GM12878 (cell line): ENCODE measurements around the gene FRMD8. TPM values are rescaled to one million over a fixed set of nuclear protein-coding genes. Genes with fewer than 3 reads are reported as not detected.

Experiments
- ATAC-seq: fragments of 200-7000 bp; cut with Tn5 transposase; 3 replicates; pipeline ENCODE4 v1.9.1; 2020; ENCODE audit warnings: mild to moderate bottlenecking, moderate library complexity
- BruUV-seq: library from RNA; stranded (reverse); fragments of 400-500 nt; replicated peaks from 2 replicates; lab custom pipeline; 2021; lab: Mats Ljungman, UMichigan
- CTCF ChIA-PET: fragments of 300-600 bp; sonication (Branson Sonifier 250); formaldehyde crosslinking; extraction: SDS; loops from one replicate; lab custom pipeline; 2021; ENCODE audit warnings: inconsistent platforms; lab: Yijun Ruan, JAX
- POLR2A ChIA-PET: fragments of 350-600 bp; formaldehyde crosslinking; extraction: SDS; loops from one replicate; lab custom pipeline; 2021; ENCODE audit warnings: inconsistent platforms; lab: Charles Lee
- RAD21 ChIA-PET: fragments of 300-600 bp; sonication (Branson Sonifier 250); formaldehyde crosslinking; loops from one replicate; lab custom pipeline; 2023; ENCODE audit warnings: antibody characterized with exemption; ENCODE audit not compliant: unreplicated experiment; lab: Charles Lee
- SMC1A ChIA-PET: fragments of 300-600 bp; sonication (Branson Sonifier 250); formaldehyde crosslinking; loops from one replicate; lab custom pipeline; 2023; ENCODE audit not compliant: unreplicated experiment, uncharacterized antibody; lab: Charles Lee
- DNase-seq: peaks from one replicate; pipeline ENCODE4 v3.0.0-alpha.2; 2011; ENCODE audit warnings: low read depth, low spot score
- FAIRE-seq: peaks from 3 replicates; lab custom pipeline; 2011; peaks lifted over from hg19 to GRCh38; lab: Jason Lieb, UNC
- H2AFZ ChIP-seq: 2 replicates; pipeline ENCODE4 v1.6.0; 2011; ENCODE audit warnings: low read depth, low read length, control low read depth; ENCODE audit not compliant: control insufficient read depth
- H3K27ac ChIP-seq: 2 replicates; pipeline ENCODE4 v1.5.1; 2011; ENCODE audit warnings: control low read depth; ENCODE audit not compliant: control insufficient read depth, insufficient read depth
- H3K27me3 ChIP-seq, 2 experiments: replicated peaks in 1 of 2; 2 replicates each; pipeline versions ENCODE4 v1.6.0 to v1.6.1; 2011; ENCODE audit warnings: low read length in 1 of 2; ENCODE audit not compliant: control insufficient read depth in 2 of 2, insufficient read depth in 2 of 2
- H3K36me3 ChIP-seq, 2 experiments: 2 replicates each; pipeline ENCODE4 v1.5.1; 2011; ENCODE audit warnings: low read length in 1 of 2; ENCODE audit not compliant: control insufficient read depth in 2 of 2, insufficient read depth in 2 of 2
- H3K4me1 ChIP-seq: 2 replicates; pipeline ENCODE4 v1.6.1; 2011; ENCODE audit warnings: mild to moderate bottlenecking, low read length, moderate library complexity, mixed read lengths; ENCODE audit not compliant: control insufficient read depth, insufficient read depth
- H3K4me2 ChIP-seq: 2 replicates; pipeline ENCODE4 v1.6.0; 2011; ENCODE audit warnings: control low read depth; ENCODE audit not compliant: control insufficient read depth, insufficient read depth
- H3K4me3 ChIP-seq: fragments of 200-600 bp; sonication (generic); 2 replicates; pipeline ENCODE4 v1.5.1; 2016
- H3K79me2 ChIP-seq: 2 replicates; pipeline ENCODE4 v1.6.0; 2011; ENCODE audit warnings: low read length; ENCODE audit not compliant: control insufficient read depth, insufficient read depth
- H3K9ac ChIP-seq: 2 replicates; pipeline ENCODE4 v1.8.0; 2011; ENCODE audit warnings: low read length, control low read depth, mixed read lengths; ENCODE audit not compliant: control insufficient read depth, insufficient read depth
- H3K9me3 ChIP-seq: replicated peaks from 3 replicates; pipeline ENCODE4 v1.5.1; 2011; ENCODE audit warnings: mild to moderate bottlenecking, low read length; ENCODE audit not compliant: control insufficient read depth, insufficient read depth
- H4K20me1 ChIP-seq: 2 replicates; pipeline ENCODE4 v1.6.0; 2011; ENCODE audit not compliant: control insufficient read depth, insufficient read depth
- KDM1A ChIP-seq: fragments of 200-600 bp; sonication (generic); IDR thresholded peaks from 2 replicates; pipeline ENCODE4 v1.6.1; 2016; ENCODE audit warnings: borderline replicate concordance
- LARP7 ChIP-seq: fragments of 450-650 bp; IDR thresholded peaks from 2 replicates; pipeline ENCODE4 v1.6.1; 2017; ENCODE audit warnings: mild to moderate bottlenecking
- SUZ12 ChIP-seq: fragments of 200-600 bp; sonication (generic); IDR thresholded peaks from one replicate; pipeline ENCODE4 v1.6.1; 2018; ENCODE audit warnings: antibody characterized with exemption, mild to moderate bottlenecking; ENCODE audit not compliant: unreplicated experiment
- WGBS: methylation state at CpG from one replicate; pipeline ENCODE4 v1.1.6; 2016; ENCODE audit warnings: low lambda C conversion rate; ENCODE audit not compliant: insufficient replicate concordance, insufficient coverage; ENCODE audit errors: missing lambda C conversion rate; 5-methylcytosine and 5-hydroxymethylcytosine counted together
- in situ Hi-C: fragments of 300-500 bp; cut with MboI; formaldehyde crosslinking; loops from 9 replicates; pipeline ENCODE4 v1.14.3; 2018; ENCODE audit warnings: mixed read lengths
- intact Hi-C: fragments of 100-400 bp; cut with micrococcal nuclease; formaldehyde crosslinking; loops from one replicate; pipeline ENCODE4 v1.14.2; 2022; ENCODE audit not compliant: unreplicated experiment
- polyA plus RNA-seq, 11 experiments: library from polyadenylated mRNA; depleted of rRNA in 4 of 11; unstranded in 6 of 11; stranded (reverse) in 5 of 11; fragments of >200 nt; fragmentation: Nextera tagmentation in 4 of 11; fragmentation: Illumina TruSeq in 1 of 11; extraction: Ambion mirVana in 4 of 11; extraction: Trizol in 1 of 11; gene quantifications; 1 replicate in 1 of 11; 2 replicates in 10 of 11; pipeline versions ENCODE4 v1.2.1 to v1.2.3, GENCODE V29; 2011 to 2016; ENCODE audit warnings: inconsistent platforms in 2 of 11, missing spikeins in 2 of 11, low read depth in 1 of 11
- total RNA-seq, 4 experiments: library from RNA; depleted of rRNA in 3 of 4; stranded (reverse); fragments of >200 nt in 3 of 4; fragmentation: Illumina TruSeq in 1 of 4; extraction: Trizol in 1 of 4; gene quantifications; 2 replicates each; pipeline versions ENCODE4 v1.2.1 to v1.2.3, GENCODE V29; 2013 to 2021
- TF ChIP-seq, protein P1 (sequence below): fragments of 450-650 bp; IDR thresholded peaks from 2 replicates; pipeline ENCODE4 v1.6.1; 2017; ENCODE audit warnings: mild to moderate bottlenecking
- TF ChIP-seq, protein P2 (sequence below), 3 experiments: IDR thresholded peaks in 2 of 3; conservative IDR thresholded peaks in 1 of 3; 2 replicates each; pipeline ENCODE4 v1.5.1; 2011; ENCODE audit warnings: low read depth in 3 of 3, low read length in 3 of 3, mild to moderate bottlenecking in 3 of 3, control low read depth in 2 of 3, moderate library complexity in 2 of 3, inconsistent platforms in 1 of 3, mixed read lengths in 1 of 3; ENCODE audit not compliant: control insufficient read depth in 2 of 3, insufficient read depth in 1 of 3; ENCODE audit errors: extremely low read depth in 1 of 3
- TF ChIP-seq, protein P3 (sequence below): IDR thresholded peaks from 2 replicates; pipeline ENCODE4 v1.6.1; 2011; ENCODE audit warnings: mild to moderate bottlenecking, low read depth, low read length, moderate library complexity; ENCODE audit not compliant: insufficient replicate concordance

FRMD8 gene
- total and polyA plus RNA-seq, 10 of the 15 experiments (the other 5 are each of a cell fraction or from before 2014, with no cell fraction given) = 8.3 to 69.4 (median 28.0) TPM

DNA sequence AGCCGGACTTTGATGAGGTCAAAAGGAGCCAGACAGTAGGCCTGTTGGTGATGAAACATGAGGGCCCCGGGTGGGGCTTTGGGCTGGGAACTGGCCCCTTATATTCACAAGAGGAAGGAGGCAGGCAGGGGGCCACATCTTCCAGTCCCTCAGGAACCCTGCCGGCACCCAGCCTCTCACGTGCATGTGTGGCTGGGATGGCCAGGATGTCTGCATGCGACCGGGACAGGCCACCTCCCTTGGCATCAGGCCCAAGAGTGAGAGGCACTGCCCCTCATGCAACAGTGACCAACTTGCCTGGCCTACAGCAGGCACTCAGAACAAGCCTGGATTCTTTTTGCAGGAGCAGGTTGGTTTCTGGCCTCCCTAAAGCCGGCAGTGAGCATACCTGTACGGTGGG, 9.4 kb upstream of the FRMD8 start:
- no peak for TF ChIP-seq KDM1A
- TF ChIP-seq LARP7 = no peak
- no peak for TF ChIP-seq SUZ12
- no peak overlapping the region for H3K27ac ChIP-seq
- POLR2A ChIA-PET = interaction anchor here (1.9 to 2.7 kb wide), 2 partner anchors 11 to 38 kb away, joined by 8 to 14 read pairs; no protein-coding TSS in a partner anchor
- SMC1A ChIA-PET = no interaction called here
- 98% methylated on average over 8 of the region's 8 CpGs for WGBS
- ATAC-seq (no peak), DNase-seq (no peak), FAIRE-seq (no peak)
- no peak overlapping the region for H3K4me2 ChIP-seq
- CTCF ChIA-PET = interaction anchor here (2.0 kb wide), 1 partner anchor 131 kb away, joined by 7 read pairs; no protein-coding TSS in a partner anchor
- H3K4me1 ChIP-seq = peaks cover 30% of the 10 kb centered on the region
- H3K4me3 ChIP-seq = no peak overlapping the region
- RAD21 ChIA-PET = no interaction called here
- H2AFZ ChIP-seq = no peak overlapping the region
- in situ Hi-C loops = no loop called here
- intact Hi-C loops = no loop called here
- peaks cover 0 to 3% of the 10 kb centered on the region in 2 experiments; a peak in 2 of 4 replicates for H3K36me3 ChIP-seq
- no peak overlapping the region for H3K9ac ChIP-seq
- no peaks in the 10 kb centered on the region for H3K27me3 ChIP-seq
- no peaks in the 10 kb centered on the region for H3K9me3 ChIP-seq
- BruUV-seq = no TSS peak
- no peaks in the 10 kb centered on the region for H4K20me1 ChIP-seq
- peaks cover 13% of the 10 kb centered on the region for H3K79me2 ChIP-seq

DNA sequence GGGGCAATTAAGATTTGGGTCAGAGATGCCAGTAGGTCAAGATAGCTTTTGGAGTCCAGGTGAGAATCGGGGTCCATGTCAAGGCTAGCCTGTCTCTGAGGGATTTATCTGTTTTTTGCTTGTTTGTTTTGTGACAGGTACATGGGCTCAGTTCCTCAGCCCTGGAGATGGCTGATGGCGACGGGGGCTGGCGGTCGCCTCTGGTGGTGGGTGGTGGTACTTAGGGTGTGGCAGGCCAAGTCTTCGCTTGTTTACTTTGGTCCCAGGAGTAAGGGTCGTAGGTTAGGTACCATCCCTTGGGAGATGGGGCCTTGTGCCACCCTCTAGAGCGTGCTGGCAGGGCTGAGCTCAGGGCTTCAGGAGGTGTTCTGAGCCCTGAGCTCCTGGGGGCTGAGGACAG, 8.7 kb upstream of the FRMD8 start:
- ChIA-PET POLR2A (interaction anchor here (0.5 to 2.7 kb wide), 10 partner anchors 10 to 455 kb away, joined by 3 to 14 read pairs (median 4); no protein-coding TSS in a partner anchor), RAD21 (interaction anchor here (0.9 to 1.9 kb wide), 14 partner anchors 10 to 133 kb away, joined by 3 to 9 read pairs (median 6); partner anchors contain the start of gene MALAT1), CTCF (interaction anchor here (0.6 to 3.5 kb wide), 19 partner anchors 11 to 163 kb away, joined by 3 to 28 read pairs (median 4); partner anchors contain the start of gene MALAT1), SMC1A (interaction anchor here (0.8 to 3.6 kb wide), 9 partner anchors 10 to 174 kb away, joined by 3 to 20 read pairs (median 6); partner anchors contain the start of gene DPF2)
- no peak overlapping the region for H3K9ac ChIP-seq
- no peak overlapping the region for H2AFZ ChIP-seq
- peaks cover 0 to 3% of the 10 kb centered on the region in 2 experiments; a peak in 2 of 4 replicates for H3K36me3 ChIP-seq
- intact Hi-C loops = no loop called here
- FAIRE-seq (no peak), DNase-seq (no peak), ATAC-seq (no peak)
- no peak overlapping the region for H3K4me3 ChIP-seq
- TF ChIP-seq, protein P1, sequence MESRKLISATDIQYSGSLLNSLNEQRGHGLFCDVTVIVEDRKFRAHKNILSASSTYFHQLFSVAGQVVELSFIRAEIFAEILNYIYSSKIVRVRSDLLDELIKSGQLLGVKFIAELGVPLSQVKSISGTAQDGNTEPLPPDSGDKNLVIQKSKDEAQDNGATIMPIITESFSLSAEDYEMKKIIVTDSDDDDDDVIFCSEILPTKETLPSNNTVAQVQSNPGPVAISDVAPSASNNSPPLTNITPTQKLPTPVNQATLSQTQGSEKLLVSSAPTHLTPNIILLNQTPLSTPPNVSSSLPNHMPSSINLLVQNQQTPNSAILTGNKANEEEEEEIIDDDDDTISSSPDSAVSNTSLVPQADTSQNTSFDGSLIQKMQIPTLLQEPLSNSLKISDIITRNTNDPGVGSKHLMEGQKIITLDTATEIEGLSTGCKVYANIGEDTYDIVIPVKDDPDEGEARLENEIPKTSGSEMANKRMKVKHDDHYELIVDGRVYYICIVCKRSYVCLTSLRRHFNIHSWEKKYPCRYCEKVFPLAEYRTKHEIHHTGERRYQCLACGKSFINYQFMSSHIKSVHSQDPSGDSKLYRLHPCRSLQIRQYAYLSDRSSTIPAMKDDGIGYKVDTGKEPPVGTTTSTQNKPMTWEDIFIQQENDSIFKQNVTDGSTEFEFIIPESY = peak; percentile 91; the same call in 1 of the 2 replicates
- TF ChIP-seq, protein P2, sequence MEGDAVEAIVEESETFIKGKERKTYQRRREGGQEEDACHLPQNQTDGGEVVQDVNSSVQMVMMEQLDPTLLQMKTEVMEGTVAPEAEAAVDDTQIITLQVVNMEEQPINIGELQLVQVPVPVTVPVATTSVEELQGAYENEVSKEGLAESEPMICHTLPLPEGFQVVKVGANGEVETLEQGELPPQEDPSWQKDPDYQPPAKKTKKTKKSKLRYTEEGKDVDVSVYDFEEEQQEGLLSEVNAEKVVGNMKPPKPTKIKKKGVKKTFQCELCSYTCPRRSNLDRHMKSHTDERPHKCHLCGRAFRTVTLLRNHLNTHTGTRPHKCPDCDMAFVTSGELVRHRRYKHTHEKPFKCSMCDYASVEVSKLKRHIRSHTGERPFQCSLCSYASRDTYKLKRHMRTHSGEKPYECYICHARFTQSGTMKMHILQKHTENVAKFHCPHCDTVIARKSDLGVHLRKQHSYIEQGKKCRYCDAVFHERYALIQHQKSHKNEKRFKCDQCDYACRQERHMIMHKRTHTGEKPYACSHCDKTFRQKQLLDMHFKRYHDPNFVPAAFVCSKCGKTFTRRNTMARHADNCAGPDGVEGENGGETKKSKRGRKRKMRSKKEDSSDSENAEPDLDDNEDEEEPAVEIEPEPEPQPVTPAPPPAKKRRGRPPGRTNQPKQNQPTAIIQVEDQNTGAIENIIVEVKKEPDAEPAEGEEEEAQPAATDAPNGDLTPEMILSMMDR (IDR thresholded peaks at IDR 0.05 in 2 of 3, conservative IDR thresholded peaks at IDR 0.05 in 1 of 3; ENCODE audit: control insufficient read depth in 2 of 3, extremely low read depth in 1 of 3, insufficient read depth in 1 of 3, low read depth in 3 of 3, low read length in 3 of 3) = peak in 1 of 3 experiments; percentile 18; a peak in 1 of 6 replicates
- TF ChIP-seq, protein P3, sequence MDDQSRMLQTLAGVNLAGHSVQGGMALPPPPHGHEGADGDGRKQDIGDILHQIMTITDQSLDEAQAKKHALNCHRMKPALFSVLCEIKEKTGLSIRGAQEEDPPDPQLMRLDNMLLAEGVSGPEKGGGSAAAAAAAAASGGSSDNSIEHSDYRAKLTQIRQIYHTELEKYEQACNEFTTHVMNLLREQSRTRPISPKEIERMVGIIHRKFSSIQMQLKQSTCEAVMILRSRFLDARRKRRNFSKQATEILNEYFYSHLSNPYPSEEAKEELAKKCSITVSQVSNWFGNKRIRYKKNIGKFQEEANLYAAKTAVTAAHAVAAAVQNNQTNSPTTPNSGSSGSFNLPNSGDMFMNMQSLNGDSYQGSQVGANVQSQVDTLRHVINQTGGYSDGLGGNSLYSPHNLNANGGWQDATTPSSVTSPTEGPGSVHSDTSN = no peak
- BruUV-seq = no TSS peak
- no peaks in the 10 kb centered on the region for H3K27me3 ChIP-seq
- H3K4me1 ChIP-seq = peaks cover 30% of the 10 kb centered on the region
- H3K9me3 ChIP-seq = no peaks in the 10 kb centered on the region
- WGBS = 91% methylated on average over 8 of the region's 8 CpGs
- peak overlapping the region; percentile 42; the same call in 1 of the 2 replicates for H3K27ac ChIP-seq
- H3K79me2 ChIP-seq = peaks cover 13% of the 10 kb centered on the region
- in situ Hi-C loops = no loop called here
- peak overlapping the region; percentile 44; the same call in 1 of the 2 replicates for H3K4me2 ChIP-seq
- H4K20me1 ChIP-seq = no peaks in the 10 kb centered on the region
